HG03378 (cell line): ENCODE measurements around the gene CDH16.
A peak's percentile ranks its signal among the peaks of the same experiment; 100 is the strongest.
"Not testable (repeated sequence)": the region's sequence is repeated elsewhere in the genome, so short reads cannot be mapped to it uniquely, and the experiment has no call there.

Experiments
- ATAC-seq: cut with Tn5 transposase; IDR thresholded peaks from one replicate; pipeline ENCODE4 v1.9.1; 2021; ENCODE audit warnings: mild to moderate bottlenecking, moderate library complexity; ENCODE audit not compliant: unreplicated experiment

CDH16 gene, protein sequence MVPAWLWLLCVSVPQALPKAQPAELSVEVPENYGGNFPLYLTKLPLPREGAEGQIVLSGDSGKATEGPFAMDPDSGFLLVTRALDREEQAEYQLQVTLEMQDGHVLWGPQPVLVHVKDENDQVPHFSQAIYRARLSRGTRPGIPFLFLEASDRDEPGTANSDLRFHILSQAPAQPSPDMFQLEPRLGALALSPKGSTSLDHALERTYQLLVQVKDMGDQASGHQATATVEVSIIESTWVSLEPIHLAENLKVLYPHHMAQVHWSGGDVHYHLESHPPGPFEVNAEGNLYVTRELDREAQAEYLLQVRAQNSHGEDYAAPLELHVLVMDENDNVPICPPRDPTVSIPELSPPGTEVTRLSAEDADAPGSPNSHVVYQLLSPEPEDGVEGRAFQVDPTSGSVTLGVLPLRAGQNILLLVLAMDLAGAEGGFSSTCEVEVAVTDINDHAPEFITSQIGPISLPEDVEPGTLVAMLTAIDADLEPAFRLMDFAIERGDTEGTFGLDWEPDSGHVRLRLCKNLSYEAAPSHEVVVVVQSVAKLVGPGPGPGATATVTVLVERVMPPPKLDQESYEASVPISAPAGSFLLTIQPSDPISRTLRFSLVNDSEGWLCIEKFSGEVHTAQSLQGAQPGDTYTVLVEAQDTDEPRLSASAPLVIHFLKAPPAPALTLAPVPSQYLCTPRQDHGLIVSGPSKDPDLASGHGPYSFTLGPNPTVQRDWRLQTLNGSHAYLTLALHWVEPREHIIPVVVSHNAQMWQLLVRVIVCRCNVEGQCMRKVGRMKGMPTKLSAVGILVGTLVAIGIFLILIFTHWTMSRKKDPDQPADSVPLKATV

DNA sequence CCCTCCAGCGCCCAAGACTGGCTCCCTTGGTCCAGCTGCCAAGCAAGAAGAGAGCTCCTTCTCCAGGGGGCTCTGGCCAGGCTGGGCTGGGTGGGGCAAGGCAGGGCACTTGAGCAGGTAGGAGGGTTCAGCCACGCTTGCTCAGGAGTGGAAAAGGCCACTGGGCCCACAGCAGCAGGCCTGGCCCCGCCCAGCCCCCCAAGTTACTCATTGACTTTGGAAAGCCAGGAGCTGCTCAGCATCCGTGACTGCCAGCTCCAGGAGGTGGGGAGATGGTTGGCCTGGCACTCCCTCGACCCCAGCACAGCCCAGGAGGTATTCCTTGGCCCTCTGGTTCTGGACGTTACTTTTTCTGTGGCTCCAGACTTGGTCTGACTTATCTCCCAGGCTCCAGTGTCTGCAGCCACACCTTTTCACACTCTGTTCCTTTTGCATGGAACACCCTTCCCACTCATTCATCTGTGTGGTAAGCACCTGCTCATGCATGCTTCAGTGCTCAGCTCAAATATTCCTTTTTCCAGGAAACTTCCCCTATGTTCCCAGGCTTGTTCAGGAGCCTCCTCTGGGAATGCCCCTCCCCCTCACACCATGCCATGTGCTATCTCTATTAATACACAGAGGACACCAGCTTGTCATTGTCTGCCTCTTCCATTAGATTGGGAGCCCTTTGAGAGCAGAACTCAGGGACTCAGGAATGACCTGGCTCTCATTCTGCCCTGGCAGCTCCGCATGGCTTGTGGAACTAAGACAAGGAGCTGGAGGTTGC lies at the start of gene CDH16:
CDH16 (minus strand) TSS at position 83 of the 766 bp plus-strand sequence. CDS start 820 bp downstream, outside the sequence.
- ATAC-seq: no peak

DNA sequence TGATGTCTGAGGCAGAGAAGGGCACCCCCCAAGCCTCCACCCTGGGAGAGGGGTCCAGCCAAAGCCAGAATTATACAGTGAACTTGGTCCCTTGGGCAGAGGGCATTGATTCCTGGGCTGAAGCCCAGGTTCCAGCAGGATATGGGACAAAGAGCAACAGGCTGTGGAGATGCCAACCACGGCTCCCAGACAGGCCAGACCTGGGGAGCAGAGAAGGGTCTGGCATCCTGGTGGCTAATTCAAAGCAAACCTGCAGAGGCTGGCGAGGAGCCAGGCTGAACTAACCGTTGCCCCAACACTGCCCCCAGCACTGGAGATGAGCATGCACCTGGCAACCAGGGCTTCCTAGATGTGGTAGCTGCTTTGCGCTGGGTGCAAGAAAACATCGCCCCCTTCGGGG lies 45.4 kb upstream of the CDH16 start:
- no peak for ATAC-seq

DNA sequence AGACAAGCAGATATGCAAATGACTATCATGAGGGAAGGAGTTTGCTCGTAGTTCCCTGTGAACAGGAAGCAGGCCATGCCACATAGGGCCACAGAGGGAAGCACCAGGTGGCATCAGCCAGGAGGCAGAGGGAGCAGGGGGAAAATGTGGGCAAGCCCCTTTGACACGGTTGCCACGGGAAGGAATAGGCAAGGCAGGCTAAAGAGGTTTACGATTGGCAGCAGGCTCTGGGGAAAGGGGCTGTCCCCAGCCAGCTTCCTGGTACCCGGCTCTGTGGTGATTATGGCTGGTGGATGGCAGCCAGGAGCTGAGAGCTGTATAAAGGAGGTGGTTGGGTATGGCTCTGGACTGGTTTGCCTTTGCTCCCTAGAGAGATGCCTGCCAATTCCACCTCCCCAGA lies 43.2 kb upstream of the CDH16 start:
- no peak for ATAC-seq

DNA sequence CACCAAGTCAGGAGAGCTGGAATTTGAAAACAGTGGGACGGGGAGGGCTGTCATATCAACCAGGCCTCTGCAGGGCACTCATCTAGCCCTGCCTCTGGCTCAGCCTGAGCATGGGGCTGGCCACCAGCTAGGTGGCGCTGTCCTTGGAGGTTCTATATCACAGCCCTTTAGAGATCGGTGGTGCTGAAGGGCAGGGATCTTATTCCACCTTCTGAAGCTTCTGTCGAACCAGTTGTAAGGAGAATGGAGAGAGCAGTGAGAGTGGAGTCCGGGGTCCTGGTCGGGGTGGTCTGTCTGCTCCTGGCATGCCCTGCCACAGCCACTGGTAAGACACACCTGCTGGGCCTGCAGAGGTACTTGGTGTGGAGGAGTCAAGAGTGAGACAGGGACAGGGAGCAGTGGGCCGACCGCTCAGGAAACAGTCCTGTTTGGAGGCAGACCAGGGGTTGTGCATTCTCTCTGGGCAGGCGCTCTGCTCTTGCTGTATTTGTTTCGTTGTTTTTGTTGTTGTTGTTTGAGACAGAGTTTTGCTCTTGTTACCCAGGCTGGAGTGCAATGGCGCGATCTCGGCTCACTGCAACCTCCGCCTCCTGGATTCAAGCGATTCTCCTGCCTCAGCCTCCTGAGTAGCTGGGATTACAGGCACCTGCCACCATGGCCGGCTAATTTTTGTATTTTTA lies 42.5 kb upstream of the CDH16 start, which contains the start of gene CES3:
CES3 (plus strand) TSS at position 202 of the 680 bp plus-strand sequence; CDS start at position 244, 42 bp downstream.
- peak; percentile 69 for ATAC-seq

DNA sequence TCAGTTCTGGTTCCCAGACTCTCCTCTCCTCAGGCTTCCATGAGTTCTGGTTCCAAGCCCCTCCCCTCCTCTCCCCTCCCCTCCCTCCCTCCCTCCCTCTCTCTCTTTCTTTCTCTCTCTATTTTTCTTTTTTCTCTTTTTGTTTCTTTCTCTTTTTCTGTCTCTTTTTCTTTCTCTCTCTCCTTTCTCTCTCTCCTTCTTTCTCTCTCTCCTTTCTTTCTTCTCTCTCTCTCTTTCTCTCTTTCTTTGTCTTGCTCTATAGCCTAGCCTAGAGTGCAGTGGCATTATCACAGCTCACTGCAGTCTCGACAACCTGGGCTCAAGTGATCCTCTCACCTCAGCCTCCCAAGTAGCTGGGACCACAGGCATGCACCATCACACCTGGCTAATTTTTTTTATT lies 41.6 kb upstream of the CDH16 start:
- no peak for ATAC-seq

DNA sequence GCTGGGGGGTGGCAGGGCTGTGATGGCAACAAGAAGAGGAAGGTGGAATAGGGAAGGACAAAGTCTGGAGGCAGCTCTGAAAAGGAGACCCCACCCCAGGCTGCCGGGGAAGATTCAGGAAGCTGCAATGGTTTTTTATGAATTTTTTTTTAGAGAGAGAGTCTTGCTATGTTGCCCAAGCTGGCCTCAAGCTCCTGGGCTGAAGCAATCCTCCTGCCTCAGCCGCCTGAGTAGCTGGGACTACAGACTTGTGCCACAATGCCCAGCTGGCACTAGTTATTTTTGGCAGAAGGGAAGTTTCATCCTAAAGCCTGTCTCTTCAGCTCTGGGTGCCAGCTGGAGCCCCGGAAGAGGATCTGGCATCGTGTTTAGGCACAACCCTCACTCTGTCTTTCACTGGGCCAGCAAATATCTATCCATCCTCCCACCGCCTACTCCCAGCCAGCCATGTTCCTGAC lies 41.0 kb upstream of the CDH16 start:
- ATAC-seq: no peak

DNA sequence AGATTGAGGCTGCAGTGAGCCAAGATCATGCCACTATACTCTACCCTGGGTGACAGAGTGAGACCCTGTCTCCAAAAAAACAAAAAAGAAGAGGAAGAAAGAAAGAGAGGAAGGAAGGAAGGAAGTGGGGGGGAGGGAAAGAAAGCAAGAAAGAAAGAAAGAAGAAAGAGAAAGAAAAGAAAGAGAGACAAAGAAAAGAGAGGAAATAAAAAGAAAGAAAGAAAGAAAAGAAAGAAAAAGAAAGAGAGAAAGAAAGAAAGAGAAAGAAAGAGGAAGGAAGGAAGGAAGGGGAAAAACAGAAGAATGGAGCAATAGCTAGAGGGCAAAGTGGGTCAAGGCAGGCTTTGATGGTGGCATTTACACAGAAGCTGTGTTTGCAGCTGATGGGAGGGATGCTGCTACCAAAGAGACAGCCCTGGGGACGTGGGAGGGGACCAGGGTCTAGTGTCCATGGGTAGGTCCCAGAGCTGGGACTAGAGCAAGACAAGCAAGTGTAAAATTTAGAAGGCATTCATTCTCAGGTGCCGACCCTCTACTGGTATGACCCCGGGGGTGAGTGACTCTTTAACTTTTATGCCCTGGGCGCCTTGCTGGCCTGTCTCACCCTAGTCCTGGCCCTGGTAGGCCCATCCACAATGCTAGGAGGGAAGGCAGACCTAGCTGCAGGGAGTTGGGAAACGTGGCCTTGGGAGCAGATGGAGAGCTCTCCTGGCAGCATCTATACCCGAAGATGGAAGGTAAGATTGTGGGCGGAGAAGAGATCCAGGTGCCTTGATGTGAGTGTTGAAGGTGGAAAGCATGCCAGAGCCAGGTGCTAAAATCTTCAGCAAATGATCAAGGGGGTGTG lies 40.4 kb upstream of the CDH16 start:
- no peak for ATAC-seq

DNA sequence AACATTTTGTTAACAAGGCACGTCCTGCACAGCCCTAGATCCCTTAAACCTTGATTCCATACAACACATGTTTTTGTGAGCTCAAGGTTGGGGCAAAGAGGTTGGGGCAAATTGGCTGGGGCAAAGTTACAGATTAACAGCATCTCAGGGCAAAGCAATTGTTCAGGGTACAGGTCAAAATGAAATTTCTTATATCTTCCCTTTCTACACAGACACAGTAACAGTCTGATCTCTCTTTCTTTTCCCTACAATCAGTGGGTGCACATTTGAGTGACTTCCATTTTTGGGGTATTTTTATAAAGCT lies 37.4 kb upstream of the CDH16 start:
- not testable (repeated sequence) for ATAC-seq

DNA sequence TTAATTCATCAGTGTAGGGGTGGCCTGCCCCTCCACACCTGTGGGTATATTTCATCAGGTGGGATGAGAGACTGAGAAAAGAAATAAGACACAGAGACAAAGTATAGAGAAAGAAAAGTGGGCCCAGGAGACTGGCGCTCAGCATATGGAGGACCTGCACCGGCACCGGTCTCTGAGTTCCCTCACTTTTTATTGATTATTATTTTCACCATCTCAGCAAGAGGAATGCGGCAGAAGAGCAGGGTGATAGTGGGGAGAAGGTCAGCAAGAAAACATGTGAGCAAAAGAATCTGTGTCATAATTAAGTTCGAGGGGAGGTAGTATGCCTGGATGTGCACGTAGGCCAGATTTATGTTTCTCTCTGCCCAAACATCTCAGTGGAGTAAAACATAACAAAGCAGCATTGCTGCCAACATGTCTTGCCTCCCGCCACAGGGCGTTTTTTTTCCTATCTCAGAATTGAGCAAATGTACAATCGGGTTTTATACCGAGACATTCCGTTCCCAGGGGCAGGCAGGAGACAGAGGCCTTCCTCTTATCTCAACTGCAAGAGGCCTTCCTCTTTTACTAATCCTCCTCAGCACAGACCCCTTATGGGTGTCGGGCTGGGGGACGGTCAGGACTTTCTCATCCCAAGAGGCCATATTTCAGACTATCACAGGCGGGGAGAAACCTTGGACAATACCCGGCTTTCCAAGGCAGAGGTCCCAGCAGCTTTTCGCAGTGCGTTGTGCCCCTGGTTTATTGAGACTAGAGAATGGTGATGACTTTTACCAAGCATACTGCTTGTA lies 36.9 kb upstream of the CDH16 start:
- not testable (repeated sequence) for ATAC-seq

DNA sequence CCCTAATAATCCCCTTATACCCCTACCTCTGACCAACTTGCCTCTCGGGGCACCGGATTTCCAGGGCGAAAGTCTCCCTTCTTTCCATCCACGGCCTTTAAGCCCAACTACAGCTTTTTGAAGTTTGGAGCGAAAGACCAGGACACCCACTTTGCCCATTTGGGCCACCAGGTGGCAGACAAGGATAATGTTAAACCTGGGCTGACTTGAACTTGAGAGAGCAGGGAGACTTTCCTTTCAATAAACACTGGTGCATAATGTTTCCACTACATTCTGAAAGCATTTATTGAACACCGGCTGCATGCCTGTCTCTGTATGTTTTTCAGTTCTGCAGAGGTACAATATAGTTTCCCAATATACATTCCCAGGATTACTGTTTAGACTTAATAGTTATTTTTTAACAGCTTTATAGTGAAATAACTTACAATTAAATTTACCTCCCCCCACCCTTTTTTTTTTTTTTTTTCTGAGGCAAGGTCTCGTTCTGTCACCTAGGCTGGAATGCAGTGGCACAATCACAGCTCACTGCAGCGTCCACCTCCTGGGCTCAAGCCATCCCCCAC lies 35.5 kb upstream of the CDH16 start:
- peak; percentile 58 for ATAC-seq

DNA sequence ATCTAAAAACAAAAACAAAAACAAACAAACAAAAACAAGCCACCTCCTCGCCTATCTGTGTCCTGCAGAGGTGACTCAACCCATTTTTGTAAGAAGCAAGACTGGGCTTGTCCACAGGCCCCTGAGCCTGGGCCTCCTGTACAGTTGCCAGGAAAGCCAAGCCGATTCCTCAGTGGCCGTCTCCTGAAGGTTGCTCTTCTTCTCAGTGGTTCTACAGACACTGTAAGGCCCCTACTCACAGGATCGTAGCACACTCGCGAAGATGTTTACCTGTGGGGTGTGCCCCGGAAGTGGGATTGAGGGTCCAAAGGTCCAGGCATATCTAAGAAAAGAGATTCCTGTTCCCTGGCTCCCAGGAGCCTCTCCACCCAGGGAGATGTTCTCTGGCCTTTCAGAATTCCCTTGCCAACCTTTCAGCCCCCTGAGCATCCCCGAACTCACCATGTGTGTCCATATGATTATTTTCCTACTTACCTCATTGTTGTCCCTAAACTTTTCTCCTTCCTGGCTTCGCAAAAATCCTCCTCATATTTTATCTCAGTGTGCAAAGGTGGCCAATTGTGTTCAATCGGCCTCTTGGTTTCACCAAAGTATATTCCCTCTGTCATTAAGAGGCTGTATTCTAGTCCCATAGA lies 34.9 kb upstream of the CDH16 start:
- no peak for ATAC-seq

DNA sequence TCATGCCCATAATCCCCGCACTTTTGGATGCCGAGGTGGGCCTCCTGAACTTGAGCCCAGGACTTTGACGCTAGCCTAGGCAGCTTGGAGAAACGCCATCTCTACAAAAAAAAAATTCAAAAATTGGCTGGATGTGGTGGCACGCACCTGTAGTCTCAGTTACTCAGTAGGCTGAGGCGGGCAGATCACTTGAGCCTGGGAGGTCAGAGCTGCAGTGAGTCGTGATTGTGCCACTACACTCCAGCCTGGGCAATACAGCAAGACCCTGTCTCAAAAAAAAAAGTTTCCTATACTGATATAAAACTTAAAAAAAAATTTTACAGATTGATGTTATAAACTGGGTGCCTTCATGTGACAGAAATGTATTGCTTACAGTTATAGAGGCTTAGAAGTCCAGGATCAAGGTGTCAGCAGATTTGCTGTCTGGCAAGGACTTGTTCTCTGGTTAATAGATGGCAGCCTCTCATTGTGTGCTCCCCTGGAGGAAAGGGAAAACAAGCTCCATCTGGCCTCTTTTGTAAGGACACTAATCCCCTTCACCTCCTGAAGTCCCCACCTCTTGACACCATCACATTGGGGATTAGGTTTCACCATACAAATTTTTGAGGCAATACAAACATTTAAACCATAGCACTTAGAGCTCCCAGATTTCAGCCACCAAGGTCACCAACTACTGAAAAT lies 33.9 kb upstream of the CDH16 start:
- no peak for ATAC-seq

DNA sequence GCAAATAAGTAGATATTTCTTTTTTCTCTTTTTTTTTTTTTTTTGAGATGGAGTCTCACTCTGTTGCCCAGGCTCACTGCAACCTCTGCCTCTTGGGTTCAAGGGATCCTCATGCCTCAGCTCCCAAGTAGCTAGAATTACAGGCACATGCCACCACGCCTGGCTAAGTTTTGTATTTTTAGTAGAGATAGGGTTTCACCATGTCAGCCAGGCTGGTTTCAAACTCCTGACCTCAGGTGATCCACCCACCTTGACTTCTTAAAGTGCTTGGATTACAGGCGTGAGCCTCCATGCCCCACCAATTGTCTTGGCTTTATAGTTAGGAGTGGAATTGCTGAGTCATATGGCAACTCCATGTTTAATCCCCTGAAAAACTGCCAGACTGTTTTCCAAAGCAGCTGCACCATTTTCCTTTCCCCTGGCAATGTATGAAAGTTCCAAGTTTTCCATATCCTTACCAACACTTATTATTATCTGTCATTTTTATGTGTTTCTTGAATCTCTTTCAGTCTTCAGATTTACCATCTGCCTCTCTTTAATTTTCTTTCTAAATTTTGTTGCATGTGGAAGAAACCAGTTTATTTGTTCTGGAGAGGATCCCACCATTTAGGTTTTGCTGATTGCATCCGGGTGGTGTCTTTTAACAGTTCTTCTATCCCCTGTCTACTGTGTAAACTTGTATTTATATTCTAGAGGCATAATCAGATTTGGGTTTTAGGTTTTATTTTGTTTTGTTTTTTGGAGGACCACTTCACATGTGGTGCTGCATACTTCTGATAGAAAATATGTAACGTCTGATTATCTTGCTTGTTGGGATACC lies 32.5 kb upstream of the CDH16 start:
- ATAC-seq: no peak

DNA sequence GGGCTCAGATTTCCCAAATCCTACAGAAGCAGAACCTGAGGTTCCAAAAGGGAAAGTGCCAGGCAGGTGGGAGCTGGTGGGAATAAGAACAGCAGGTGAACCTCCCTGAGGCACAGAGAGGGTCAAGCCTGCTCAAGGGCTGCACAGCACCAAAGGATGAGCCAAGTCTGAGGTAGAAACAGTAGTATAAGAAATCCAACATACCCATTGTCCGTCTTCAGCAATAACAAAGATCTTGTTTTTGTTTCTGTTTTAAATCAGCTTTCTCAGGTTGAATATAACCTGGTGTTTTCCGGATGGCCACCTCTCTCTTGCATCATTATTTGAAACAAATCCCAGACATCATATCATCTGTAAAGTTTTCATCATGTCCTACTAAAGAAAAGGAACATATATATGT lies 31.8 kb upstream of the CDH16 start:
- no peak for ATAC-seq

DNA sequence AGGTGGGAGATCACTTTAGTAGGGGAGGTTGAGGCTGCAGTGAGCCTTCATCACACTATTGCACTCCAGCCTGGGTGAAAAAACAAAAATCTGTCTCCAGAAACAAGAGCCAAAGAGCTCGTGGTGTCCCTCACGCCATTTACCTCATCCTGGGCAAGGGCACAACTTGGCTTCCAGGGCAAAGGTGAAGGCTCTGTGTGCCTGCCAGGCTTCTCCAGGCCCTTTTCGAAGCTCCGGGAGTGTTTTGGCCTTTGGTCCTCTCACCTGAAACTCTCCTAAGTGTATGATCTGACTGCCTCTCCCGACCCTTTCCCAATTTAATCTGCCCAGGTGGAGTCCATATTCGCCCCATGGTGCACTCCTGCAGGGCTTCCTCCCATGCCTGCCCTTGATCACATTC lies 30.8 kb upstream of the CDH16 start:
- ATAC-seq: no peak

DNA sequence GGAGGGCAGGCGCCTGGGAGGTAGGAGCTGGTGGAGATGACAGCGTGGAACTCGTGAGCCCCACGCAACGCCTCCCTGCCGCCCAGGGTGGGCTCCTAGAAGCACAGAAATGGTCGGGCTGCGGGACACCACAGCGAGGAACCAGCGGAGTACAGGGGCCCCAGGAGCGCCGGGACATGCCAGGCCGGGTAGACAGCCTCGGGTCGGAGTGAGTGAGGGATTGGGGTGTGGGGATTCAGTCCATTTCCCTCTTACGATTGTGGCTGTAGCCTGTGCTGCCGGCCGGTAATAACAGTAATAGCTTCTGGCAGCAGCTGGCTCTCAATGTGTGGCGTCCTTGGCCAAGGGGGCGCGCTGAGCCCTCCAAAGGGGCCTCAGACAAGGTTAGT lies 30.1 kb upstream of the CDH16 start:
- ATAC-seq: no peak
